ENCODE data around the gene APOL6.

- TF ChIP-seq CTCF (IDR thresholded peaks at IDR 0.05; ENCODE audit: low read depth, low read length, poor library complexity, severe bottlenecking): peak; percentile 64
- TF ChIP-seq EZH2phosphoT487 (IDR thresholded peaks at IDR 0.05; ENCODE audit: borderline replicate concordance, low read length): no peak
Measured at GRCh38 chr22:35684270-35684700, 36.0 kb downstream of the APOL6 start.
